Upper lobe of right lung (tissue), 1 donor: ENCODE results near the gene TTR. TPM values are rescaled to one million over a fixed set of nuclear protein-coding genes. Genes with fewer than 3 reads are reported as not detected.

Experiments
- ATAC-seq: fragments of 200-7000 bp; cut with Tn5 transposase; one replicate; pipeline ENCODE4 v1.9.1; 2020; ENCODE audit warnings: mild to moderate bottlenecking, moderate library complexity
- DNase-seq: peaks from one replicate; pipeline ENCODE4 v3.0.0-alpha.2; 2020
- H3K27ac ChIP-seq: fragments of 200-600 bp; one replicate; pipeline ENCODE4 v1.8.0; 2022
- H3K27me3 ChIP-seq: fragments of 200-600 bp; one replicate; pipeline ENCODE4 v1.8.0; 2022; ENCODE audit warnings: mild to moderate bottlenecking
- H3K36me3 ChIP-seq: fragments of 200-600 bp; one replicate; pipeline ENCODE4 v1.8.0; 2022
- H3K4me1 ChIP-seq: fragments of 200-600 bp; one replicate; pipeline ENCODE4 v1.8.0; 2022
- H3K4me3 ChIP-seq: fragments of 200-600 bp; one replicate; pipeline ENCODE4 v1.8.0; 2022; ENCODE audit warnings: mild to moderate bottlenecking
- H3K9me3 ChIP-seq: fragments of 200-600 bp; one replicate; pipeline ENCODE4 v1.8.0; 2022
- CTCF ChIP-seq: fragments of 200-600 bp; IDR thresholded peaks from one replicate; pipeline ENCODE4 v1.8.0; 2022; ENCODE audit warnings: antibody characterized with exemption
- intact Hi-C: fragments of 100-400 bp; cut with DNase I; formaldehyde crosslinking; loops from one replicate; pipeline ENCODE4 v1.11.0; 2022
- long read RNA-seq: library from polyadenylated mRNA; unstranded; transcript quantifications from one replicate; pipeline ENCODE4 v2.0.0, GENCODE V29; 2021
- total RNA-seq: library from RNA; stranded (reverse); fragmentation: NEBNext Ultra II Directional; extraction: Animal tissue kit (Norgen Biotek cat#: 25700); gene quantifications from one replicate; pipeline ENCODE4 v1.2.1, GENCODE V29; 2021
- donor health status: DM: no; HTN: yes; CAD: no; lungs with severe emphysema.

TTR gene
- not detected for total RNA-seq
- long read RNA-seq = 0 reads

GRCh38 chr18:31591628-31592027 is at the start of gene TTR:
TTR (plus strand) TSS chr18:31591877; CDS start chr18:31591903, 26 bp downstream.
- intact Hi-C loops = no loop called here
- TF ChIP-seq CTCF = no peak
- H3K4me1 ChIP-seq = no peaks in the 10 kb centered on the region

DNA sequence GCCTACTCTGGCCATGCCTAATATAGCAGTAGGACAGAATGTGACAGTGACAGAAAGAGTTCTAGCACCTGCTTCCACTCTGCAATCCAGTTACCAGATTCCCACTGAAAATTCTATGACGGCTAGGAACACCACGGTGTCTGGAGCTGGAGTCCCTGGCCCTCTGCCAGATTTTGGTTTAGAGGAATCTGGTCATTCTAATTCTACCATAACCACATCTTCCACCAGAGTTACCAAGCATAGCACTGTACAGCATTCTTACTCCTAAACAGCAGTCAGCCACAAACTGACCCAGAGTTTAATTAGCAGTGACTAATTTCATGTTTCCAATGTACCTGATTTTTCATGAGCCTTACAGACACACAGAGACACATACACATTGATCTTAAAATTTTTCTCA is 45.2 kb upstream of the TTR start:
- no peak for ATAC-seq
- TF ChIP-seq CTCF = no peak
- no peaks in the 10 kb centered on the region for H3K36me3 ChIP-seq
- no peak for DNase-seq
- H3K27ac ChIP-seq = no peak overlapping the region
- intact Hi-C loops = no loop called here
- no peaks in the 10 kb centered on the region for H3K27me3 ChIP-seq
- H3K9me3 ChIP-seq = no peaks in the 10 kb centered on the region
- H3K4me1 ChIP-seq = no peaks in the 10 kb centered on the region
- H3K4me3 ChIP-seq = no peak overlapping the region

More at GRCh38 chr18:31591628-31592027, at the start of gene TTR:
- ATAC-seq = no peak
- Histone ChIP-seq H3K27me3 (no peaks in the 10 kb centered on the region), H3K36me3 (no peaks in the 10 kb centered on the region), H3K9me3 (no peaks in the 10 kb centered on the region), H3K27ac (no peak within 1 kb of the TSS), H3K4me3 (no peak within 1 kb of the TSS)
- no peak for DNase-seq

DNA sequence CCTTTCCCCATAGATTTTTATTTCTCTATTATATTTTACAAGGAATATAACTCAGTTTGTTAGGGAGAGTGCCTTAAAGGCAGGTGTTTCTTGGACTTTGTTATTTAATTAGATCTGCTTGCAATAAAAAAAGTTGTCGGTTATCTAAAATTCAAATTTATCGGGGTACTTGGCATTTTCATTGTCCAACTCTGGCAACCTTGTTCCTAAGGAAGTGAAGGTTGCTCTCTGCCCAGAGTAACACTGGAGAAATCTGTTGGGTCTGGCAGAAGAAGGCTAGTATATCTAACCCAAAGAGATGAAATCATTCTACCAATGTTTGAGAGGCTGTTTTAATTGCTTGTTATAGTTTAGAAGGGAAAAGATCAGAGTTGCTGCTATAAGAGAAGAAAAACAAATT is 42.8 kb upstream of the TTR start:
- TF ChIP-seq CTCF = no peak
- no peak overlapping the region for H3K4me3 ChIP-seq
- no peak overlapping the region for H3K27ac ChIP-seq
- intact Hi-C loops = no loop called here
- H3K4me1 ChIP-seq = no peaks in the 10 kb centered on the region
- H3K27me3 ChIP-seq = no peaks in the 10 kb centered on the region
- no peaks in the 10 kb centered on the region for H3K36me3 ChIP-seq
- DNase-seq (no peak), ATAC-seq (no peak)
- H3K9me3 ChIP-seq = no peaks in the 10 kb centered on the region

GRCh38 chr18:31549416-31549815 is 42.3 kb upstream of the TTR start:
- no peaks in the 10 kb centered on the region for H3K27me3 ChIP-seq
- H3K36me3 ChIP-seq = no peaks in the 10 kb centered on the region
- intact Hi-C loops = no loop called here
- no peaks in the 10 kb centered on the region for H3K4me1 ChIP-seq
- DNase-seq (no peak), ATAC-seq (no peak)
- H3K27ac ChIP-seq = no peak overlapping the region
- H3K4me3 ChIP-seq = no peak overlapping the region
- no peaks in the 10 kb centered on the region for H3K9me3 ChIP-seq
- TF ChIP-seq CTCF = no peak

DNA sequence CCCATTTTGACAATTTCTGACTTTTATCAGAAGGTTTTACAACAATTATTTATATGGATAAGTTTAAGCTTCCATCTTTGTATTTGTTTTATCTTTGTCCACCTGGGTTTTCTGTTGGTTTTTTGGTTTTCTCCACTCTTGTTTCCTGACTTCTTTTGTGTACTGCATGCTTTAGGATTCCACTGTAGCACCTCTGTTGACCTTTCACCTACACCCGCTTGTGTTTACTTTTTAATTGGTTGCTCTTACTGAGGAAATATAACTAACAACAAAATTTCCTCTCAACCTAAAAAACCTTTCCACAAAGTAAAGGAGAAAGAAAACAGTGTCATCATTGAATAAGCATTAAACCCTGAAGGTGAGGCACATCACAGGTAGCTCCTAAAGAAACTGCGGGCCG is 39.8 kb upstream of the TTR start:
- no peak overlapping the region for H3K4me3 ChIP-seq
- intact Hi-C loops = loop anchor here (10.0 kb wide), 1 partner anchor 273 kb away; no protein-coding TSS in a partner anchor
- no peaks in the 10 kb centered on the region for H3K36me3 ChIP-seq
- no peak for DNase-seq
- ATAC-seq = no peak
- H3K4me1 ChIP-seq = no peaks in the 10 kb centered on the region
- H3K9me3 ChIP-seq = no peaks in the 10 kb centered on the region
- H3K27ac ChIP-seq = no peak overlapping the region
- no peak for TF ChIP-seq CTCF
- H3K27me3 ChIP-seq = no peaks in the 10 kb centered on the region

DNA sequence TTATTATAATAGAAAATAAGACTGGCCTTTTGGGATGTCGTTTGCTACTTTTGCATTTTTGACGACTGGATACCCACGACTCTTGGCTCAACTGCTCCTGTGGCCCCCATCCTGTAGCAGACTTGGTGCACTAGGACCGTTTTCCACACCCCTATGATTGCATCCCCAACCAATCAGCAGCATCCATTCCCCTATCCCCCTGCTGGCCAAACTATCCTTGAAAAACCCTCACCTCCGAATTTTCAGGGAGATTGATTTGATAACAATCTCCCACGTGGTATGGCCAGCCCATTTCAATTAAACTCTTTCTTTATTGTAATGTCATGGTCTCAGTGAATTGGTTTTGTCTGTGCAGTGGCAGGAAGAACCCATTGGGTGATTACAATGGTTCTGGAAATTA is 37.9 kb upstream of the TTR start:
- DNase-seq = no peak
- intact Hi-C loops = loop anchor here (10.0 kb wide), 1 partner anchor 271 kb away; no protein-coding TSS in a partner anchor
- no peak for TF ChIP-seq CTCF

More for the DNA sequence above, 37.9 kb upstream of the TTR start:
- no peak overlapping the region for H3K4me3 ChIP-seq
- no peak for ATAC-seq
- no peaks in the 10 kb centered on the region for H3K36me3 ChIP-seq
- no peaks in the 10 kb centered on the region for H3K9me3 ChIP-seq
- no peaks in the 10 kb centered on the region for H3K4me1 ChIP-seq
- no peak overlapping the region for H3K27ac ChIP-seq
- H3K27me3 ChIP-seq = no peaks in the 10 kb centered on the region
